Activated T-cell treated with anti-CD3 and anti-CD28 coated beads, Interleukin-2, amount 50 U/mL, for 24 hours (primary cell): ENCODE results near the gene FGF2.
"Not testable (repeated sequence)": the region's sequence is repeated elsewhere in the genome, so short reads cannot be mapped to it uniquely, and the experiment has no call there.

Experiments used
- DNase-seq: peaks from one replicate; pipeline ENCODE4 v3.0.0-alpha.2; 2020
- H3K27ac Mint-ChIP-seq: 2 replicates; pipeline ENCODE4 v1.8.0; 2020; ENCODE audit warnings: mild to moderate bottlenecking, mixed read lengths
- H3K27me3 Mint-ChIP-seq: 2 replicates; pipeline ENCODE4 v1.8.0; 2020; ENCODE audit warnings: mixed read lengths
- H3K36me3 Mint-ChIP-seq: 2 replicates; pipeline ENCODE4 v1.8.0; 2020; ENCODE audit warnings: low read depth, mixed read lengths
- H3K4me1 Mint-ChIP-seq: 2 replicates; pipeline ENCODE4 v1.8.0; 2020; ENCODE audit warnings: low read depth, mixed read lengths
- H3K4me3 Mint-ChIP-seq: 2 replicates; pipeline ENCODE4 v1.8.0; 2020; ENCODE audit warnings: mild to moderate bottlenecking, moderate library complexity, mixed read lengths
- H3K9me3 Mint-ChIP-seq: 2 replicates; pipeline ENCODE4 v1.8.0; 2020; ENCODE audit warnings: mixed read lengths

FGF2 gene

DNA sequence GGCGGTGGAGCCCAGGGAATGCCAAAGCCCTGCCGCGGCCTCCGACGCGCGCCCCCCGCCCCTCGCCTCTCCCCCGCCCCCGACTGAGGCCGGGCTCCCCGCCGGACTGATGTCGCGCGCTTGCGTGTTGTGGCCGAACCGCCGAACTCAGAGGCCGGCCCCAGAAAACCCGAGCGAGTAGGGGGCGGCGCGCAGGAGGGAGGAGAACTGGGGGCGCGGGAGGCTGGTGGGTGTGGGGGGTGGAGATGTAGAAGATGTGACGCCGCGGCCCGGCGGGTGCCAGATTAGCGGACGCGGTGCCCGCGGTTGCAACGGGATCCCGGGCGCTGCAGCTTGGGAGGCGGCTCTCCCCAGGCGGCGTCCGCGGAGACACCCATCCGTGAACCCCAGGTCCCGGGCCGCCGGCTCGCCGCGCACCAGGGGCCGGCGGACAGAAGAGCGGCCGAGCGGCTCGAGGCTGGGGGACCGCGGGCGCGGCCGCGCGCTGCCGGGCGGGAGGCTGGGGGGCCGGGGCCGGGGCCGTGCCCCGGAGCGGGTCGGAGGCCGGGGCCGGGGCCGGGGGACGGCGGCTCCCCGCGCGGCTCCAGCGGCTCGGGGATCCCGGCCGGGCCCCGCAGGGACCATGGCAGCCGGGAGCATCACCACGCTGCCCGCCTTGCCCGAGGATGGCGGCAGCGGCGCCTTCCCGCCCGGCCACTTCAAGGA, at the start of gene FGF2:
TSS of gene FGF2 (plus strand) at position 279 of the 705 bp plus-strand sequence. CDS start at position 623, 344 bp downstream.
- peak within 1 kb of the TSS; percentile 80 for H3K27ac Mint-ChIP-seq
- DNase-seq = peak; percentile 52
- H3K27me3 Mint-ChIP-seq = peaks cover 83% of the 10 kb centered on the region
- H3K4me3 Mint-ChIP-seq = peak within 1 kb of the TSS; percentile 76
- H3K4me1 Mint-ChIP-seq = peaks cover 13% of the 10 kb centered on the region
- no peaks in the 10 kb centered on the region for H3K36me3 Mint-ChIP-seq
- no peaks in the 10 kb centered on the region for H3K9me3 Mint-ChIP-seq

GRCh38 chr4:122776916-122777315, 49.7 kb upstream of the FGF2 start:
- no peaks in the 10 kb centered on the region for H3K36me3 Mint-ChIP-seq
- no peaks in the 10 kb centered on the region for H3K4me1 Mint-ChIP-seq
- no peak for DNase-seq
- H3K27me3 Mint-ChIP-seq = peaks cover 7% of the 10 kb centered on the region
- no peak overlapping the region for H3K4me3 Mint-ChIP-seq
- H3K9me3 Mint-ChIP-seq = no peaks in the 10 kb centered on the region
- no peak overlapping the region for H3K27ac Mint-ChIP-seq

DNA sequence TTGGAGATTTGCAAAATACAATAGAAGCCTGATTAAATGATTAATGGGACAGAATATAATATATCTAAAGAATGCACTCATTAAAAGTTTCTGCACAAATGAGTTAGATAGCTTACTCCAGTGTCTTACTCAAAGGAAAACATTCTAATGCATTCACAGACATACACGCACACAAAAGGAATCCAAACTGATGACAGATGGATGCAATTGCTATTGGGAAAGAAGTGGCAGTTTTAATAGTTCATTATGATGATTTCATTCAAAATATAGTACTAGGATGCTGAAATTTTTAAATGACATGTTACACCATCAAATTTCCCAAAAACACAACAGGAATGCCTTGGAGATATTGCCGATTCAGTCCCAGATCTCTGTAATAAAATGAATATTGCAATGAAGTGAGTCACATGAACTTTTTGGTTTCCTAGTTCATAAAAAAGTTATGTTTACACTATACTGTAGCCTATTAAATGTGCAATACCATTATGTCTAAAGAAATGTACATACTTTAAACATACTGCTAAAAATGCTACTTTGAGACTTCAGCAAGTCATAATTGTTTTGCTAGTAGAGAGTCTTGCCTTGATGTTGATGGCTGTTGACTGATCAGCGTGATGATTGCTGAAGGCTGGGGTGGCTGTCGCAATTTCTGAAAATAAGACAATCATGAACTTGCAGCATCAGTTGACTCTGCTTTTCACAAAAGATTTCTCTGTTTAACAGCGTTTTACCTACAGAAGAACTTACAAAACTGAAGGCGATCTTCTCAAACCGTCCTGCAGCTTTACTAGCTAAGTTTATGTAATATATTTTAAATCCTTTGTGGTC, 48.6 kb upstream of the FGF2 start:
- H3K4me1 Mint-ChIP-seq = no peaks in the 10 kb centered on the region
- H3K36me3 Mint-ChIP-seq = no peaks in the 10 kb centered on the region
- DNase-seq = no peak
- no peaks in the 10 kb centered on the region for H3K9me3 Mint-ChIP-seq
- no peak overlapping the region for H3K4me3 Mint-ChIP-seq
- H3K27ac Mint-ChIP-seq = no peak overlapping the region
- peaks cover 9% of the 10 kb centered on the region for H3K27me3 Mint-ChIP-seq

- no peaks in the 10 kb centered on the region for H3K9me3 Mint-ChIP-seq
- H3K4me1 Mint-ChIP-seq = peaks cover 17% of the 10 kb centered on the region
- H3K27me3 Mint-ChIP-seq = peaks cover 18% of the 10 kb centered on the region
- DNase-seq = no peak
- H3K4me3 Mint-ChIP-seq = no peak overlapping the region
- no peaks in the 10 kb centered on the region for H3K36me3 Mint-ChIP-seq
- H3K27ac Mint-ChIP-seq = no peak overlapping the region
These were observed 45.1 kb upstream of the FGF2 start for GRCh38 chr4:122781486-122781885.

DNA sequence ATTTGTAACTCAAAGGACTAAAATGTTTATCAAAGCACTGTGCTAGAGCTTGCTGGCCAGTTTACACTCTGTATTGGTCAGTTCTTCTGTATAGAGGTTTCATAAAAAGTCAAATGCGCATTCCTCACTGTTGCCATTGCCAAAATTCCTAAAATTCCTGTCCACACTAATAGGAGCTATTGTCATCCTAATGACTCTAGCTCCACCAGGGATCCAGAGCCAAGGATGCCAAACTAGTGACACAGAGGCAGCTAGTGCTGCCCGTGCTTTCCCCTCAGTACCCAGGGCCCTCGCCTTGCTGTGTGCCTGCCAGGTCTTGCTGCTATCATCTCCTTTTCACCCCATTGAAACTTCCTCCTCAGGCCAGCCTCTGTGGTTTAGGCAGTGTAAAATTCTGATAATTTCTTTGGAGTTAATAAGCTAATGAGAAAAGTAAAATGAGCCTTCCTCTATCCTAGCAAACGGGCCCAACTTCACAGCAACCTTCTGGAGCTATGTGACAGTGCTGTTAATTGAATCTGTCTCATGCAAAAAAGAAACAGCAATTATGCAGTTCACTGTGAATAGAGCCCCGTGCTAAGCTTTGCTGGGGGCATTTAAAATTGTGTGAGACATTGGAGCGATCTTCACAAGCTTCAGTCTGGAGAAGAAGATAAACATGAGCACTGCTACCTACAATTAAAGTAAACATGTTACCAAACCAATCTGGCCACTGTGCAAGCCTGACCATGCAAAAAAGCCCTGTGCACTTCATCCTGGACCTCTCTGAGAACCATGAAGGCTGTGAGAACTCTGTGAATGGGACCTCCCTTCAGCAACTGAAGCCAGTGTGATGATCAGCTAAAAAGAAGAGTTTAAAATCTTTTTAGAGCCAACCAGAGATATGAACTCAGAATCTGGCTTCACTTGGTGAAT, 43.1 kb upstream of the FGF2 start:
- no peaks in the 10 kb centered on the region for H3K9me3 Mint-ChIP-seq
- peaks cover 18% of the 10 kb centered on the region for H3K4me1 Mint-ChIP-seq
- H3K27me3 Mint-ChIP-seq = peaks cover 18% of the 10 kb centered on the region
- no peak overlapping the region for H3K4me3 Mint-ChIP-seq
- DNase-seq = no peak
- H3K27ac Mint-ChIP-seq = no peak overlapping the region
- H3K36me3 Mint-ChIP-seq = no peaks in the 10 kb centered on the region

- Mint-ChIP-seq H3K27me3 (peaks cover 18% of the 10 kb centered on the region), H3K36me3 (no peaks in the 10 kb centered on the region), H3K9me3 (no peaks in the 10 kb centered on the region), H3K27ac (no peak overlapping the region), H3K4me1 (peaks cover 18% of the 10 kb centered on the region), H3K4me3 (no peak overlapping the region)
- DNase-seq = no peak
These were observed 42.4 kb upstream of the FGF2 start for GRCh38 chr4:122784261-122784660.

- Mint-ChIP-seq H3K9me3 (no peaks in the 10 kb centered on the region), H3K36me3 (no peaks in the 10 kb centered on the region), H3K27me3 (peaks cover 18% of the 10 kb centered on the region), H3K4me3 (no peak overlapping the region), H3K27ac (no peak overlapping the region), H3K4me1 (peaks cover 18% of the 10 kb centered on the region)
- DNase-seq = no peak
These were observed 41.5 kb upstream of the FGF2 start for GRCh38 chr4:122785099-122785498.

GRCh38 chr4:122786296-122786695, 40.3 kb upstream of the FGF2 start:
- peak overlapping the region; percentile 63 for H3K27ac Mint-ChIP-seq
- H3K27me3 Mint-ChIP-seq = peaks cover 21% of the 10 kb centered on the region
- not testable (repeated sequence) for H3K4me3 Mint-ChIP-seq

DNA sequence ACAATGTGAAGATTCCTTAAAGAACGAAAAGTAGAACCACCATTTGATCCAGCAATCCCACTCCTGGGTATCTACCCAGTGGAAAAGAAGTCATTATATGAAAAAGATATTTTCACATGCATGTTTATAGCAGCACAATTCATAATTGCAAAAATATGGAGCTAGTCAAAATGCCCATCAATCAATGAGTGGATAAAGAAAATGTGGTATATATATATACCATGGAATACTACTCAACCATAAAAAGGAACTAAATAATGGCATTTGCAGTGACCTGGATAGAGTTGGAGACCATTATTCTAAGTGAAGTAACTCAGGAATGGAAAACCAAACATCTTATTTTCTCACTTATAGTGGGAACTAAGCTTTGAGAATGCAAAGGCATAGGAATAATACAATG, 39.7 kb upstream of the FGF2 start:
- Mint-ChIP-seq H3K27me3 (peaks cover 16% of the 10 kb centered on the region), H3K4me1 (peaks cover 18% of the 10 kb centered on the region)
- H3K4me3 Mint-ChIP-seq, H3K9me3 Mint-ChIP-seq, DNase-seq, H3K36me3 Mint-ChIP-seq, H3K27ac Mint-ChIP-seq: not testable (repeated sequence)

More at GRCh38 chr4:122786296-122786695, 40.3 kb upstream of the FGF2 start:
- not testable (repeated sequence) for H3K36me3 Mint-ChIP-seq, H3K9me3 Mint-ChIP-seq, DNase-seq
- peaks cover 18% of the 10 kb centered on the region for H3K4me1 Mint-ChIP-seq

GRCh38 chr4:122787940-122788339, 38.7 kb upstream of the FGF2 start:
- Mint-ChIP-seq H3K36me3 (no peaks in the 10 kb centered on the region), H3K4me3 (no peak overlapping the region), H3K9me3 (no peaks in the 10 kb centered on the region), H3K27me3 (peaks cover 16% of the 10 kb centered on the region), H3K27ac (no peak overlapping the region), H3K4me1 (peaks cover 18% of the 10 kb centered on the region)
- no peak for DNase-seq

DNA sequence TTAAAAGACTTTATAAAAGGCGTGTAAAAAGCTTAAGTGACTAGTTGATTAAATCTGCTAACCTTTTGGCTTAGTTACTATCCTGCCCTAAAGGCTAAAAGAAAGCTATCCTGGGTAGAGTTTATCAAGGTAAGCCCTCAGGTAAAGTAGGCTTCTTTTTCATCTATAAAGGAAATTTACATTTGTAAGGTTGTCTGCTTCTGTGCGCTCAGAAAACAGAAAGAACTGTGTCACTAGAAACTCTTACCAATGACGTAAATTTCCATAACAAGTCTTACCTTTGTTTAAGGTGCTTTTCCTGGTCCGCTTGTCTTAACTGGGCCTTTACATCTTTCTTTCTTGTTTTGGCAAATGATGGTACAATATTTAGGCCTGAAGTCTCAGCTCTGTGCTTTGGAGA, 37.7 kb upstream of the FGF2 start:
- no peaks in the 10 kb centered on the region for H3K36me3 Mint-ChIP-seq
- DNase-seq = no peak
- peaks cover 6% of the 10 kb centered on the region for H3K27me3 Mint-ChIP-seq
- no peak overlapping the region for H3K27ac Mint-ChIP-seq
- H3K4me3 Mint-ChIP-seq = no peak overlapping the region
- peaks cover 18% of the 10 kb centered on the region for H3K4me1 Mint-ChIP-seq
- H3K9me3 Mint-ChIP-seq = no peaks in the 10 kb centered on the region

- Mint-ChIP-seq H3K4me3 (no peak overlapping the region), H3K27ac (no peak overlapping the region), H3K36me3 (no peaks in the 10 kb centered on the region), H3K27me3 (peaks cover 14% of the 10 kb centered on the region), H3K4me1 (peaks cover 2% of the 10 kb centered on the region), H3K9me3 (no peaks in the 10 kb centered on the region)
- DNase-seq = no peak
These were observed 32.8 kb upstream of the FGF2 start for GRCh38 chr4:122793811-122794210.

DNA sequence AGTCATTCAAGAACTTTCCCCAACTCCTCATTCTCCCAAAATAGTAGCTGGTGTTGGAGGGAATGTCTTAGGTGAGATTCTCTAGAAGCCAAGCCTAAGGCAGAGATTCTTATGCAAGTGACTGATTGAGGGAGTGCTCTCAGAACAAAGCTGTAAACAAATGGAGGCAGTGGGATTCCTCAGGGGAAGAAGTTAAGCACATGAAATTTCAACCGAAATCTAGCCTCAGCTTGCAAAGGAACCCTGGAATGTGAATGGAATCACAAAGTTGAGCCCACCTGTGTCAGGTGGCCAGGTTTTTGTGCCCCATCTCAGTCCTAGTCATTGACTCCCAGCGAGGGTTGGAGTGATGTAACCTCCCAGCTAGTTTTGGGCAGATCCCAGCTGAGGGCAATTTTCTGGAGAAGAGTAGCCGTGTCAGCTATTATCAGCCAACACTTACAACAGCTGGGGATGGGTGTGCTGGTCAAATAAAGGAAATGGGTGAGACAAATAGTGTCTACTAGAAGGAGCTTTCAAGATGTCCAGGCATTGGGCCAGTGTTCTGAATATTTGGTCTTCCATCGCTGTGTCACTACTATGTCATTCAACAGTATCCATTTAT, 29.7 kb upstream of the FGF2 start:
- no peak overlapping the region for H3K4me3 Mint-ChIP-seq
- no peak overlapping the region for H3K27ac Mint-ChIP-seq
- H3K27me3 Mint-ChIP-seq = peaks cover 11% of the 10 kb centered on the region
- H3K9me3 Mint-ChIP-seq = no peaks in the 10 kb centered on the region
- no peak for DNase-seq
- no peaks in the 10 kb centered on the region for H3K36me3 Mint-ChIP-seq
- H3K4me1 Mint-ChIP-seq = peaks cover 2% of the 10 kb centered on the region
